Gastrocnemius medialis (tissue), 4 donors: ENCODE results near the gene FGF4.

Source experiments
- CTCF ChIP-seq, 5 experiments: fragments of 450-650 bp in 3 of 5; fragments of 200-600 bp in 2 of 5; sonication (generic) in 2 of 5; IDR thresholded peaks in 4 of 5; conservative IDR thresholded peaks in 1 of 5; 1 replicate in 4 of 5; 2 replicates in 1 of 5; pipeline ENCODE4 v1.5.1; 2016 to 2019; ENCODE audit warnings: antibody characterized with exemption in 5 of 5, mild to moderate bottlenecking in 3 of 5, moderate library complexity in 3 of 5
- POLR2A ChIP-seq, 2 donors: fragments of 450-650 bp; IDR thresholded peaks; one replicate each; pipeline ENCODE4 v1.6.1; 2017; ENCODE audit warnings: antibody characterized with exemption in 2 of 2, mild to moderate bottlenecking in 2 of 2, moderate library complexity in 2 of 2

GRCh38 chr11:69822676-69823494 is 47.7 kb upstream of the FGF4 start:
- no peak for TF ChIP-seq CTCF (IDR thresholded peaks at IDR 0.05 in 4 of 5, conservative IDR thresholded peaks at IDR 0.05 in 1 of 5)
- no peak for TF ChIP-seq POLR2A (IDR thresholded peaks at IDR 0.05)
